T-helper 2 cell treated with Interferon-gamma antibody and Interleukin-4, amounts not matched to agents 5 μg/mL and 100 μg/mL, for 36 hours (primary cell): ENCODE measurements around the gene PGLYRP4.
"Not testable (repeated sequence)": the region's sequence is repeated elsewhere in the genome, so short reads cannot be mapped to it uniquely, and the experiment has no call there.

Source experiments
- DNase-seq: peaks from one replicate; pipeline ENCODE4 v3.0.0; 2021; ENCODE audit warnings: low spot score
- H3K27ac Mint-ChIP-seq: one replicate; pipeline ENCODE4 v1.8.0; 2021; ENCODE audit warnings: mild to moderate bottlenecking, mixed read lengths
- H3K27me3 Mint-ChIP-seq: one replicate; pipeline ENCODE4 v1.8.0; 2021; ENCODE audit warnings: low read depth, mixed read lengths
- H3K36me3 Mint-ChIP-seq: one replicate; pipeline ENCODE4 v1.8.0; 2021; ENCODE audit warnings: low read depth, mixed read lengths
- H3K4me1 Mint-ChIP-seq: one replicate; pipeline ENCODE4 v1.8.0; 2021; ENCODE audit warnings: low read depth, mixed read lengths
- H3K4me3 Mint-ChIP-seq: one replicate; pipeline ENCODE4 v1.8.0; 2022; ENCODE audit warnings: mild to moderate bottlenecking, moderate library complexity, mixed read lengths
- H3K9me3 Mint-ChIP-seq: one replicate; pipeline ENCODE4 v1.8.0; 2021; ENCODE audit warnings: mixed read lengths

The PGLYRP4 gene

GRCh38 chr1:153314388-153314787 lies 34.3 kb downstream of the PGLYRP4 start:
- H3K27me3 Mint-ChIP-seq, DNase-seq, H3K4me1 Mint-ChIP-seq, H3K36me3 Mint-ChIP-seq, H3K27ac Mint-ChIP-seq, H3K4me3 Mint-ChIP-seq, H3K9me3 Mint-ChIP-seq: not testable (repeated sequence)

- Mint-ChIP-seq H3K36me3 (no peaks in the 10 kb centered on the region), H3K27ac (no peak overlapping the region), H3K4me1 (no peaks in the 10 kb centered on the region), H3K9me3 (no peaks in the 10 kb centered on the region), H3K4me3 (no peak overlapping the region), H3K27me3 (no peaks in the 10 kb centered on the region)
- no peak for DNase-seq
Measured at GRCh38 chr1:153313288-153313687, 35.4 kb downstream of the PGLYRP4 start.

GRCh38 chr1:153312570-153313186 lies 36.0 kb downstream of the PGLYRP4 start, which contains the start of gene PGLYRP3:
Gene PGLYRP3, minus strand, starts transcription at chr1:153312952. Its CDS starts 2,287 bp downstream, at chr1:153310665.
- no peaks in the 10 kb centered on the region for H3K36me3 Mint-ChIP-seq
- H3K4me1 Mint-ChIP-seq, result no peaks in the 10 kb centered on the region
- H3K27ac Mint-ChIP-seq, result no peak within 1 kb of the TSS
- no peaks in the 10 kb centered on the region for H3K27me3 Mint-ChIP-seq
- no peak for DNase-seq
- H3K9me3 Mint-ChIP-seq, result no peaks in the 10 kb centered on the region
- H3K4me3 Mint-ChIP-seq, result no peak within 1 kb of the TSS

- Mint-ChIP-seq H3K36me3 (no peaks in the 10 kb centered on the region), H3K4me1 (no peaks in the 10 kb centered on the region), H3K27me3 (no peaks in the 10 kb centered on the region), H3K9me3 (no peaks in the 10 kb centered on the region), H3K27ac (no peak overlapping the region), H3K4me3 (no peak overlapping the region)
- no peak for DNase-seq
Measured at GRCh38 chr1:153310526-153310925, 38.1 kb downstream of the PGLYRP4 start.

DNA sequence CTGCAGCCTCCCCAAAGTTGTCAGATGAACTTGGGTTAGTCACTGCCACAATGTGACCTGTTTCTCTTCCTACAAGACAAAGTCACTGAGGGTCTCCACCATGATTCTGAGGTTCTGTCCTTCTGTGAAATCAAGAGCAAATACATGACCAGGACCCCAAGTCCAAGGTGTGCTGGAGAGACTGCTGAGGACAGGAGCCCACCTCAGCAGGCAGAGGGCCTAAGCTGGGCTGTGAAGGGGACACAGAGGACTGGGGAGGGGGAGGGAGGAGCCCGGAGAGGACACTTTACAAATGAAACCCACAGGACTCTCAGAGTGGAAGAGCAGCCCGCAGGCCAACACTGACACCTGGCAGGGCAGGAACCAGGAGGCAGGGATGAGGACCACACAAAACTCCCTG lies 39.2 kb downstream of the PGLYRP4 start:
- DNase-seq, result no peak
- H3K4me3 Mint-ChIP-seq, result no peak overlapping the region
- no peak overlapping the region for H3K27ac Mint-ChIP-seq
- H3K4me1 Mint-ChIP-seq, result no peaks in the 10 kb centered on the region
- no peaks in the 10 kb centered on the region for H3K9me3 Mint-ChIP-seq
- H3K36me3 Mint-ChIP-seq, result no peaks in the 10 kb centered on the region
- no peaks in the 10 kb centered on the region for H3K27me3 Mint-ChIP-seq

DNA sequence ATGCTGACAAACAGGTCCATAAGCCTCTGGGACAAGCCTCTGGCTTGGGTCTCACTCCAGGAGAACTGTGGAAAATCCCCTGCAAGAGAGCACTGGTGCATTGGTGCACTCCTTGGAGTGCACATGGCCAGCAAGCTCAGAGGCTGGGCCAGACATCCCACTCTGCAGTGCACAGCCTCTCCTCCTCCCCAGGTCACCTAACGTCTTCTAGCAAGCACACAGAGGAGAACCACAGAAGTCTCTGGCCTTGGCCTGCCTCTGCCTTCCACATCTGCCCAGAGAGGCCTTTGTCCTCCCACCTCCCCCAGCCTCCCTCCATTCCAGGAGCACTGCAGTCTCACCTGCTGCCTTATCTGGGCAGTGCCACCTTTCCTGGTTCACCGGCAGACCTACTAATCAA lies 40.1 kb downstream of the PGLYRP4 start:
- Mint-ChIP-seq H3K4me1 (no peaks in the 10 kb centered on the region), H3K27me3 (peaks cover 5% of the 10 kb centered on the region), H3K9me3 (no peaks in the 10 kb centered on the region), H3K36me3 (no peaks in the 10 kb centered on the region), H3K4me3 (no peak overlapping the region), H3K27ac (no peak overlapping the region)
- no peak for DNase-seq

GRCh38 chr1:153307221-153307600 lies 41.4 kb downstream of the PGLYRP4 start:
- Mint-ChIP-seq H3K4me1 (no peaks in the 10 kb centered on the region), H3K27ac (no peak overlapping the region), H3K9me3 (no peaks in the 10 kb centered on the region), H3K36me3 (no peaks in the 10 kb centered on the region), H3K27me3 (peaks cover 5% of the 10 kb centered on the region), H3K4me3 (no peak overlapping the region)
- DNase-seq, result no peak

- peaks cover 5% of the 10 kb centered on the region for H3K27me3 Mint-ChIP-seq
- H3K9me3 Mint-ChIP-seq, result no peaks in the 10 kb centered on the region
- H3K4me1 Mint-ChIP-seq, result no peaks in the 10 kb centered on the region
- H3K27ac Mint-ChIP-seq, result no peak overlapping the region
- no peak for DNase-seq
- H3K36me3 Mint-ChIP-seq, result no peaks in the 10 kb centered on the region
- no peak overlapping the region for H3K4me3 Mint-ChIP-seq
Measured at GRCh38 chr1:153306303-153307220, 42.1 kb downstream of the PGLYRP4 start.

DNA sequence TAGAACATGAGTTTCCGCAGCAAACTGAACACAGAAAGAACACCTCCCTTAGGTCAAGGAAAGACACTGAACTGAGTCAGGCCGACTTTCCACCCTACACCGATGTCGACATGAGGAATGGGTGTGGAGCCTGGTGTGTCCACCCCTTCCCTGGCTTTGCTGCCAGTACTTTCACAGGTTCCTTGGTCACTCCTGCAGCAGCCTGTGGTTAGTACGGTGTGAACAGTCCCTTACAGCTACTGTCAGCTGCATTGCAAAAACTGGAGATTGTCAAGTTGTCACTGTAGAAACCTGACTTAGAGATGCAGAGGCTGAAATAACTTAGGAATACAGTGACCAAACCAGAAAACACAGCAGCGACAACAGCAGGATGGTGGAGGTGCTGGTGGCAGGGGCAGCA lies 43.0 kb downstream of the PGLYRP4 start:
- Mint-ChIP-seq H3K27me3 (peaks cover 5% of the 10 kb centered on the region), H3K4me3 (no peak overlapping the region), H3K27ac (no peak overlapping the region), H3K36me3 (no peaks in the 10 kb centered on the region), H3K4me1 (no peaks in the 10 kb centered on the region), H3K9me3 (no peaks in the 10 kb centered on the region)
- DNase-seq, result no peak

DNA sequence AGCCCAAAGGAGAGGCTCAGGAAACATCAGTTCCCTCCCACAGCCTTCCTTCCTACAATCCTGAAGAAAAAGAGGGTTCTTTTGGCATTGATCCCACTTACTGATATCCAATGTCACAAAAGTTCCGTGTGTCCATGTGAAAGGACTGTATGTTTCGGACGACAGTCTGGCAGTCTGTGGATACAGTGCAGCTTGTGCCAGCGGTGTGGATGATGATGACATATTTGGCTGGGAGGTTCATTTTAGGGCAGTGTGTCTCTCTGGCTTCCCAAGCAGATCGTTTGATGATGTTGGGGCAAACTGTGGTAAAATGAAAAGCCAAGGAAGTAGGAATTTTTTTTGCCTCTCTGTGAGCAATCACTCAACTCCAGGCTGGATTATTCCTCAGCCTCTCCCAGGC lies 46.3 kb downstream of the PGLYRP4 start:
- H3K27ac Mint-ChIP-seq, result no peak overlapping the region
- H3K36me3 Mint-ChIP-seq, result no peaks in the 10 kb centered on the region
- no peak for DNase-seq
- H3K9me3 Mint-ChIP-seq, result no peaks in the 10 kb centered on the region
- H3K27me3 Mint-ChIP-seq, result peaks cover 5% of the 10 kb centered on the region
- no peak overlapping the region for H3K4me3 Mint-ChIP-seq
- no peaks in the 10 kb centered on the region for H3K4me1 Mint-ChIP-seq

GRCh38 chr1:153293851-153294250 lies 54.8 kb downstream of the PGLYRP4 start:
- Mint-ChIP-seq H3K27me3 (peaks cover 8% of the 10 kb centered on the region), H3K4me1 (peaks cover 10% of the 10 kb centered on the region), H3K9me3 (no peaks in the 10 kb centered on the region), H3K27ac (no peak overlapping the region), H3K36me3 (no peaks in the 10 kb centered on the region), H3K4me3 (no peak overlapping the region)
- DNase-seq, result no peak

GRCh38 chr1:153293480-153293775 lies 55.2 kb downstream of the PGLYRP4 start:
- Mint-ChIP-seq H3K27me3 (peaks cover 8% of the 10 kb centered on the region), H3K4me3 (no peak overlapping the region), H3K4me1 (peaks cover 10% of the 10 kb centered on the region), H3K27ac (no peak overlapping the region), H3K9me3 (no peaks in the 10 kb centered on the region), H3K36me3 (no peaks in the 10 kb centered on the region)
- DNase-seq, result no peak

DNA sequence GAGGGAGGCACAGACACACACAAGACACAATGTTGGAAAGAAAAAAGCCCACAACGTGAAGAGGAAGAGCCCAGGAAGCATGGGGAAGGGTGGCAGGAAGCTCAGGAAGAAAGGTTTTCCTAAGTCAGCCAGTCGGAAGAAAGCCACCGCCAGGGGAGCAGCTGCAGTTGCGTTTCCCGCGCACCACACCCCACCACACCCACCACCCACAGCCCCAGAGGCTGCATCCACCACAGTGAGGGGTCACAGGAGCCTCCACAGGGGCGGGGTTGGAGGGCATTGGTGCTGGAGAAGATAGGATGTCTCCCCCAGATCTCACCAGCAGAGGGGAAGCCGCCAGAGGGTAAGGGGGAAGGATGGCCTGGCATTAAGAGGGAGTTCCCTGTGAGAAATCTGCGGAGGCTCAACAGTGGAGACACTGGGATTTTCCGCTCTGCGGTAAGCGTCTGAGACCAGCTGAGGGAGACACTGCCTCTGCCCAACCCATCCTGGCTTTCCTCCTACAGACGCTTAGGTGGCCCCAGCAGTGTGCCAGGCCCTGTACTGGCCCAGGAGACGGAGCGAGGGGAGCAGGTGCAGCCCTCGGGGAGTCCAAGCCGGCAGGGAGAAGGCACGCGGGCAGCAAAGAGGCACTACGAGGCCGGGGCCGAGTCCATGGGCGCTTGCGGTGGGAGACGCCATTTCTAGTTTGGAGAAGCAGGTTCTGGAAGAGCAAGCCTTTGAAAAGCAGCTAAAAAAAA lies 55.7 kb downstream of the PGLYRP4 start:
- no peak for DNase-seq
- no peak overlapping the region for H3K27ac Mint-ChIP-seq
- H3K9me3 Mint-ChIP-seq, result no peaks in the 10 kb centered on the region
- H3K4me1 Mint-ChIP-seq, result peaks cover 10% of the 10 kb centered on the region
- H3K27me3 Mint-ChIP-seq, result peaks cover 8% of the 10 kb centered on the region
- no peak overlapping the region for H3K4me3 Mint-ChIP-seq
- no peaks in the 10 kb centered on the region for H3K36me3 Mint-ChIP-seq

- Mint-ChIP-seq H3K27me3 (peaks cover 8% of the 10 kb centered on the region), H3K4me3 (no peak overlapping the region), H3K9me3 (no peaks in the 10 kb centered on the region), H3K4me1 (peaks cover 10% of the 10 kb centered on the region), H3K27ac (no peak overlapping the region), H3K36me3 (no peaks in the 10 kb centered on the region)
- DNase-seq, result no peak
Measured at GRCh38 chr1:153292185-153292584, 56.5 kb downstream of the PGLYRP4 start.
